ENCODE results near the gene UBE2V1. TPM values are rescaled to one million over a fixed set of nuclear protein-coding genes. Genes with fewer than 3 reads are reported as not detected.
"Not testable (repeated sequence)": the region's sequence is repeated elsewhere in the genome, so short reads cannot be mapped to it uniquely, and the experiment has no call there.

UBE2V1 gene
- total and polyA plus RNA-seq, 2 experiments from 2014 or later: 64.0 to 112 TPM

- Histone ChIP-seq H3K4me1 (ENCODE audit: insufficient read depth) (no peaks in the 10 kb centered on the region), H3K27ac (no peak overlapping the region), H2AFZ (no peak overlapping the region), H3K36me3 (replicated peaks; ENCODE audit: insufficient read depth, low read depth) (no peaks in the 10 kb centered on the region), H3K27me3 (no peaks in the 10 kb centered on the region), H3K4me2 (no peak overlapping the region), H3K4me3 (no peak overlapping the region), H3K9me3 (ENCODE audit: low read depth) (no peaks in the 10 kb centered on the region), H3K79me2 (no peaks in the 10 kb centered on the region), H3K9me2 (replicated peaks; ENCODE audit: insufficient read depth) (no peaks in the 10 kb centered on the region), H4K20me1 (ENCODE audit: insufficient read depth, poor library complexity, severe bottlenecking) (no peaks in the 10 kb centered on the region)
- no peak for DNase-seq (ENCODE audit: low spot score)
- WGBS (ENCODE audit: low lambda C conversion rate, missing lambda C conversion rate): 95% methylated on average over 7 of the region's 7 CpGs
- TF ChIP-seq EZH2phosphoT487 (IDR thresholded peaks at IDR 0.05; ENCODE audit: low read depth, severe bottlenecking, unreplicated experiment) (no peak), EZH2 (IDR thresholded peaks at IDR 0.05; ENCODE audit: borderline replicate concordance) (no peak)
- TF ChIP-seq, protein P1, sequence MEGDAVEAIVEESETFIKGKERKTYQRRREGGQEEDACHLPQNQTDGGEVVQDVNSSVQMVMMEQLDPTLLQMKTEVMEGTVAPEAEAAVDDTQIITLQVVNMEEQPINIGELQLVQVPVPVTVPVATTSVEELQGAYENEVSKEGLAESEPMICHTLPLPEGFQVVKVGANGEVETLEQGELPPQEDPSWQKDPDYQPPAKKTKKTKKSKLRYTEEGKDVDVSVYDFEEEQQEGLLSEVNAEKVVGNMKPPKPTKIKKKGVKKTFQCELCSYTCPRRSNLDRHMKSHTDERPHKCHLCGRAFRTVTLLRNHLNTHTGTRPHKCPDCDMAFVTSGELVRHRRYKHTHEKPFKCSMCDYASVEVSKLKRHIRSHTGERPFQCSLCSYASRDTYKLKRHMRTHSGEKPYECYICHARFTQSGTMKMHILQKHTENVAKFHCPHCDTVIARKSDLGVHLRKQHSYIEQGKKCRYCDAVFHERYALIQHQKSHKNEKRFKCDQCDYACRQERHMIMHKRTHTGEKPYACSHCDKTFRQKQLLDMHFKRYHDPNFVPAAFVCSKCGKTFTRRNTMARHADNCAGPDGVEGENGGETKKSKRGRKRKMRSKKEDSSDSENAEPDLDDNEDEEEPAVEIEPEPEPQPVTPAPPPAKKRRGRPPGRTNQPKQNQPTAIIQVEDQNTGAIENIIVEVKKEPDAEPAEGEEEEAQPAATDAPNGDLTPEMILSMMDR (IDR thresholded peaks at IDR 0.05; ENCODE audit: poor library complexity): no peak
Measured at GRCh38 chr20:50067018-50067417, 45.9 kb downstream of the UBE2V1 start.

DNA sequence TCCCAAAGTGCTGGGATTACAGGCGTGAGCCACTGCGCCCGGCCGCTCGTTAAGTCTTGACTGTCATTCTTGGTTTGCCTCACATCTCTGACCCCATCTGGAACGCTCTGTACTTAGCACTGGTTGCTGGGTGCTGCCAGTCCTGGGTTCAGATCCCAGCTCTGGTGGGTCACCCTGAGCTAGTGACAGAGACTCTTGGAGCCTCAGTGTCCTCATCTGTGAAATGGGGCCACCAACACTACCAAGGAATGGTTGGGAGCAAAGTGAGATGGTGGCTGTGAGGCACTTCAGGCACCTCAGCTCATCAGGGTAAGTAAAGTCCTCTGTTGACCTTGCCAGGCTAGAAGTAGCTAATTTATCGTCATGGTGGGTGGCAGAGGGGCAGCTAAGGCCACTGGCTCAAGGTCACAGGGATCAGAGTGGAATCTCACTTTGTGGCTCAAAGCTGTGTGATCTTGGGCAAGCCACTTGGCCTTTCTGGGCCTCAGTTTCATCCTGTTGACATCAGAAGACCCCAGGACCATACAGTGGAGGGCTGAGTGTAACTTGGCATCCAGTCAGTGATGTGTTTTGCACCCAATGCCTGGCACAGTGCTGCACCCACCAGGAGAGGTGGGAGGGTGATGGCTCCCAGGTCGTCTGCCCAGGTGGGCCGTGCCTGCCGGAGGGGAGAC lies 46.7 kb downstream of the UBE2V1 start:
- Histone ChIP-seq H3K4me2 (no peak overlapping the region), H3K36me3 (replicated peaks; ENCODE audit: insufficient read depth, low read depth) (no peaks in the 10 kb centered on the region), H3K27me3 (no peaks in the 10 kb centered on the region), H3K9me2 (replicated peaks; ENCODE audit: insufficient read depth) (no peaks in the 10 kb centered on the region), H3K4me1 (ENCODE audit: insufficient read depth) (no peaks in the 10 kb centered on the region), H3K9me3 (ENCODE audit: low read depth) (no peaks in the 10 kb centered on the region), H4K20me1 (ENCODE audit: insufficient read depth, poor library complexity, severe bottlenecking) (no peaks in the 10 kb centered on the region), H3K27ac (no peak overlapping the region), H2AFZ (no peak overlapping the region), H3K79me2 (no peaks in the 10 kb centered on the region), H3K4me3 (no peak overlapping the region)
- 96% methylated on average over 10 of the region's 10 CpGs for WGBS (ENCODE audit: low lambda C conversion rate, missing lambda C conversion rate)
- DNase-seq (ENCODE audit: low spot score): no peak
- TF ChIP-seq EZH2phosphoT487 (IDR thresholded peaks at IDR 0.05; ENCODE audit: low read depth, severe bottlenecking, unreplicated experiment): no peak
- no peak for TF ChIP-seq EZH2 (IDR thresholded peaks at IDR 0.05; ENCODE audit: borderline replicate concordance)
- TF ChIP-seq, protein P1 (IDR thresholded peaks at IDR 0.05; ENCODE audit: poor library complexity): no peak

DNA sequence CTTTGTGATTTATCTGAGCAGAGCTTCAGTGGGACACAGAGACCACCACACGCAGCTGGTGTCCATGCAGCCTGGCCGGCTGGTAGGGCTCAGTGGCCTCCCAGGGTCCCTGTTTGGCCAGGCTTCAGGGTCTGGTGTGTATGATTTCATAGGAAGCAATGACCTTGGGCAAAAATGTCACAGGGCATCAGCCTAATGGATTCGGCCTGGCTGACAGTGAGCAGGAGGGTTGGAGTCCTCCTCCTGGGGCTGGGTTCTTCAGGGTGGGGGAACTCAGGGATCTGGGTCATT lies 47.7 kb downstream of the UBE2V1 start:
- Histone ChIP-seq H3K9me3 (ENCODE audit: low read depth) (no peaks in the 10 kb centered on the region), H3K9me2 (replicated peaks; ENCODE audit: insufficient read depth) (no peaks in the 10 kb centered on the region), H3K4me2 (no peak overlapping the region), H3K27ac (no peak overlapping the region), H3K4me3 (no peak overlapping the region), H3K4me1 (ENCODE audit: insufficient read depth) (no peaks in the 10 kb centered on the region), H2AFZ (no peak overlapping the region), H4K20me1 (ENCODE audit: insufficient read depth, poor library complexity, severe bottlenecking) (no peaks in the 10 kb centered on the region), H3K36me3 (replicated peaks; ENCODE audit: insufficient read depth, low read depth) (no peaks in the 10 kb centered on the region), H3K79me2 (no peaks in the 10 kb centered on the region), H3K27me3 (no peaks in the 10 kb centered on the region)
- no peak for TF ChIP-seq EZH2phosphoT487 (IDR thresholded peaks at IDR 0.05; ENCODE audit: low read depth, severe bottlenecking, unreplicated experiment)
- TF ChIP-seq EZH2 (IDR thresholded peaks at IDR 0.05; ENCODE audit: borderline replicate concordance): no peak
- TF ChIP-seq, protein P1 (IDR thresholded peaks at IDR 0.05; ENCODE audit: poor library complexity): no peak
- WGBS (ENCODE audit: low lambda C conversion rate, missing lambda C conversion rate): 92% methylated on average over 3 of the region's 3 CpGs
- no peak for DNase-seq (ENCODE audit: low spot score)

GRCh38 chr20:50063763-50064162 lies 49.2 kb downstream of the UBE2V1 start:
- H3K79me2 ChIP-seq; H2AFZ ChIP-seq; DNase-seq (ENCODE audit: low spot score); H4K20me1 ChIP-seq (ENCODE audit: insufficient read depth, poor library complexity, severe bottlenecking); H3K27ac ChIP-seq; H3K4me2 ChIP-seq; H3K9me2 ChIP-seq (replicated peaks; ENCODE audit: insufficient read depth); H3K27me3 ChIP-seq; H3K4me1 ChIP-seq (ENCODE audit: insufficient read depth); H3K36me3 ChIP-seq (replicated peaks; ENCODE audit: insufficient read depth, low read depth); H3K9me3 ChIP-seq (ENCODE audit: low read depth); H3K4me3 ChIP-seq: not testable (repeated sequence)
- WGBS (ENCODE audit: low lambda C conversion rate, missing lambda C conversion rate): 97% methylated on average over 6 of the region's 6 CpGs
